HCT116 (cell line): ENCODE measurements around the gene FKBP1A.

Source experiments
- EZH2phosphoT487 ChIP-seq: fragments of 200-600 bp; IDR thresholded peaks from 2 replicates; pipeline ENCODE4 v1.6.1; 2018; ENCODE audit warnings: antibody characterized with exemption, borderline replicate concordance
- TCF7L2 ChIP-seq: IDR thresholded peaks from 2 replicates; pipeline ENCODE4 v1.7.0; 2011; ENCODE audit warnings: borderline replicate concordance, inconsistent platforms; ENCODE audit not compliant: insufficient read depth, insufficient read length; ENCODE audit errors: extremely low read depth

DNA sequence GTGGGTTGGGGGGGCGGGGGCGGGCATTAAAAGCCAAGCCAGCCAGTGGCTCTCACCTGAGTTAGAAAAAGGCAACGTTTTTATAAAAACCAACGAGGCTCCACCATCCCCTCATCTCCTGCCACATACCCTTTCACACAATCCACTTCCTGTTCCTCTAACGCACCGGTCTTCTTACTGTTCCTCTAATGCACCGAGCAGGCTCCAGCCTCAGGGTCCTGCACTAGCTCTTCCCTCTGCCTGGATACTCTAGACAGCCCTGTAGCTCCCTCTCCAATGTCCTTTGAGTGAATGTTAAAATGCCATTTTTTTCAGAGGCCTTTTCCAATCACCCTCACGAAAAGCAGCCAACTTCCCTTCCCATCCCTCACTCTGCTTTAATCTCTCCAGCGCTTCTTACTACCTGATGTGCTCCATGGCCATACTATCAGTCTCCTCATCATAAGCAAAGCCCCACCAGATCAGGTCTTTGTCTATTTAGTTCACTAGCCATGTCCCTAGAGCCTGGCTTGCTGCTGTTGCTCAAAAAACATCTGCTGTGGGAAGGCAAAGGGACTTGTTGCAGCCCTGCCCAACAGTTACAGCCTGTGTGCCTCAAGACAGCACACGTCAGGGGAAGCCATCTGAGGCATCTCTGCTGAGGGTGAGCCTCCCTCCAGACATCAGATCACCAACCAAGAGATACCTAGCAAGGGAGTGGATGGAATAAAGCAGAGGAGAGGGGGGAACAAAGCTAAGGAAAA lies 3.9 kb downstream of the FKBP1A start:
- TF ChIP-seq TCF7L2 (no peak), EZH2phosphoT487 (no peak)
